ENCODE data around the gene SPPL2C.
"Not testable (repeated sequence)": the region's sequence is repeated elsewhere in the genome, so short reads cannot be mapped to it uniquely, and the experiment has no call there.

Gene SPPL2C

DNA sequence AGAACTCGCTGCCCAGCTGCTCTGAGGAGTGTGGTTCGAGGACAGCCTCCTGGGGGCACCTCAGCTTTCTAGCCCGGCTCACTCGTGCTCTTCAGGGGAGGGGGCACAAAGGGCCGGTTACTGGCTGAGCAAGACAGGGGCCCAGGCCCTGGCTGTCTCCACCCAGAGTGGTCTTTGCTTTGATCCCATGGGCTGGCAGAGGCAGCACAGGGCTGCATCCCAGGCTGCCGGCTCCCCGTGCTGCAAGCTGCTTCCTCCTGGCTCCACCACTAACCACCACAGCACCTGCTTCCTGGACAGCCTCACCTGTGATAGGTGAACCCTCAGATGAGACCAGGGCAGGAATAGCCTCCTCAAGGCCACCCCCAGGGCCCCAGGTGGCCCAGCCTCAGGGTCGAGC is 6.8 kb downstream of the SPPL2C start:
- no peak for DNase-seq

DNA sequence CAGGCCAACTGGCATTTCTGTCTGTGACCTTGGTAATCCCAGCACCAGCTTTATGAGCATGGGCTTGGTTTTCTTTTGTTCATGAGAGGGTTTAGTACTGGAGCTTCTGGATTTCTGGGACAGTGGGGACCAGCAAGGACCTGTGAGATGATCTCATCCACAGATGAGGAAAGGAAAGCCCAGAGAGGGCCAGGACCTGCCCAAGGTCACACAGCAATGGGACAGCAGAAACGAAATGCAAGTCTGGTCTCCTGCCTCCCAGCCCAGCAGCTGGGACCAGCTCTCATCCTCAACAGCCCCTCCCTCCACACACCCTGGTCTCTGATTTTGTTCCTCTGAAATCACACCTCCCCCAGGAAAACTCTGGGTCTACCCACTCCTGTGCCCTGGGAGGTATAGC is 7.2 kb downstream of the SPPL2C start:
- DNase-seq, result no peak

DNA sequence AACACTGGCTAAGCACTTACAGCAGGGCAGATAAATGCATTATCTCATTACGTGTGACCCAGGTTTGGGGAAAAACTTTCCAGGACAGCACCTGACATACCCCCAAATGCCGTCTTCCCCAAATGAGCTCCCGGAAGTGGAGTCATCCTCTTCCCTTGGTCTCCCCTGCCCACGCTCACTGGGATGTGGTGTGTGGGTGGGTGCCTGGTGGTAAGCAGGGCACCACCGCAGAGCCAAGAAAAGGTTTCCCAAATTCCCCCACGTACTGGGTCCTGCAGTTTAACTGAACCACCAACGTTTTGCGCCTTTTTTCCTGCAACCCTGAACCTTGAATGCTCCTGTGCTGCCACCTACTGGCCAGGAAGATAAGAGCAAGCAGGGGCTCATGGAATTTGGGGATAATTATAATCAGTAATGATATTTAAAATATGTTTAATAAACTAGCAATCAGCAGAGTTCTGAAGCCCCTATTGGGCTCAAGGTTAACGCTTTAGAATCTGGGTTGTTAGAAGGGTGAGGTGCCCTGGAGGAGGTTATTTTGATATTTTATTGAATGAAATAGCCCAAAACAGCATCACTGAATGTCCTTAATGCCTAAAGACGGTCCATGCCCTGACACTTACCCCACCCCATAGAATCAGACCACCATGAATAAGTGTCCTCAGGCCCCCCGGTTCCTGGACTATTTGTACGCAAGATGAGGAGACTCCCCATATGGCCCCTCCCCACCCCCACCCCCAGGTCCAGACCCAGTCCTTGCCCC is 8.0 kb downstream of the SPPL2C start:
- peak; percentile 33 for DNase-seq

DNA sequence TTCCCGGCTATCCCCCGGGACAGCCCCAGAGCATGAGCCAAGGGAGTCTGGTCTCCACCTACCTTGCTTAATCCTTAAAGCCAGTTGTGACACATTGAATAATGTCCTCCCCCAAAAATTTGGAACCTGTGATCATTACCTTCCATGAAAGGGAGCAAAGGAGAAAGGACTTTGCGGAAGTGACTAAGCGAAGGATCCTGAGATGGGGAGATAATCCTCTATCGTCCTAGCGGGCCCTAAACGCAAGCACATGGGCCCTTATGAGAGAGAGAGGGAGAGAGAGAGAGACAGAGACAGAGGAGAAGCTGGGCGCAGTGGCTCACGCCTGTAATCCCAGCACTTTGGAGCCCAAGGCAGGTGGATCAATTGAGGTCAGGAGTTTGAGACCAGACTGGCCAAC is 9.5 kb downstream of the SPPL2C start:
- DNase-seq, result no peak

DNA sequence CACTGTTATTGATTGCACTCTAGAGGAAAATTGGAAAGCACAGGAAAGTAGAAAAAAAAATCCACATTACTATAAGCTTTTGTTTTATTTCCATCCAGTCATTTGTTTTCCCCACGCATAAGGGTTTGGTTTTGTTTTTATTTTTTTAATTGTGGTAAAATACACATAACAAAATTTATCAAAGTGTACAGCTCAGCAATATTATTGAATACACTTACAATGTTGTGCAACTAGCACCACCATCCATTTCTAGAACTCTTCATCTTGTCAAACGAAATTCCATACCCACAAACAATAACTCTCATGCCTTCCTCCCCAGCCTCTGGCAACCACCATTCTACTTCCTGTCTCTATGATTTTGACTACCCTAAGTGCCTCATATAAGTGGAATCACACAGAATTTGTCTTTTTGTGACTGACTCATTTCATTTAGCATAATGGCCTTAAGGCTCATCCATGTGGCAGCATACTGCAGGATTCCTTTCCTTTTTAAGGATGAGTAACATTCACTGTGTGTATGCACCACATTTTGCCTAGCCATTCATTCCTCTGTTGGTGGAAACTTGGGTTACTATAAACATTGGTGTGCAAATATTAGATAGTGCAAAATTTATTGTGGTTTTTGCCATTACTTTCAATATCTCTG is 11.1 kb downstream of the SPPL2C start:
- no peak for DNase-seq

DNA sequence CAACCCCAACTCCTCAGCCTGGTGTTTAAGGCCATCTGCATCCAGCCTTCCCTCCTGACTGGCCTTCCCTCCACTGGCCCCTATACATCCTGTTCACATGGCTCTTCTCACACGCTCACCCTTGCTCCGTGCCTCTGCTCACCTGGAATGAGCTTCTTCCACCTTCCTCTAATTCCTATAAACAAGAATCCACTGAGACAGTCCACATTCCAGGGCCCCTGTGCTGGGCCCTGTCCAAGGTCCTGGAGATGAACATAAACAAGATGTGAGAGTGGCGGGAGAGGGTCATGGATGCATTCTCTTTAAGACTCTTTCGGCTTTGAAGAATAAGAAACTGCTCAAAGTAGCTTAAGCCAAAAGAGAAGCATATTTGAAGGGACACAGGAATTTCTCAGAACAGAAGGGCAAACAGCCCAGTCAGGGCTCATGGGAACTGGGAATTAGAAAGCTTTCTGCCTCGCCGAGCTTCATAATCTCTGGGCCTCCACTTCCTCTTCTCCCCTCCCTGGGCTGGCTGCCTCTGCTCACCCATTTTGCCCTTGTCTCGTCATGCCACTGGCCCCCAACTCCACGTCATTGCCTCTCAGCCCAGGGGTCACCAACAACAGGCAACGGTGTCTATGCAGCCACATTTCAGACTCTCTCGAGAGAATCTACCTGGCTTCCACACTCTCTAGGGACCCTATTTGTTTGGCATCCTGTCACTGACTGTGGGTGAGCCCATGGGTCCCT is 13.5 kb downstream of the SPPL2C start:
- no peak for DNase-seq

DNA sequence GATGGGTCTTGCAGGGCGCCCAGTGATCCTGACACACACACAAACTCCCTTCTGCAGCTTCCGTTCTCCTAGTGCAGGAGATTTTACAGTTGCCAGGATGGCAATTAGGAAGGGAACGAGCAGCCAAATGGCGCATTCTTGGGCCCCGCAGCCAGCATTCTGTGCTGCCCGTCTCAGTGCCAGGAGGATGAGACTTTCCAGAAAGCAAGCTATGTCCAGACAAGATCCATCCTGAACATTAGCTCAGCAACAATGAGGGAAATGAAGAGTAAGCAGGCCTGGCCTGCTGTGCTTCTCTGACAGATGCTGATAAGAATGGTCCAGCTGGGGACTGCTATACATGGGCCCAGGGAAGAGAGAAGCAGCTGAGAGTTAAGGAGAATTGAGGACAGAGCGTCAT is 16.5 kb downstream of the SPPL2C start:
- no peak for DNase-seq

DNA sequence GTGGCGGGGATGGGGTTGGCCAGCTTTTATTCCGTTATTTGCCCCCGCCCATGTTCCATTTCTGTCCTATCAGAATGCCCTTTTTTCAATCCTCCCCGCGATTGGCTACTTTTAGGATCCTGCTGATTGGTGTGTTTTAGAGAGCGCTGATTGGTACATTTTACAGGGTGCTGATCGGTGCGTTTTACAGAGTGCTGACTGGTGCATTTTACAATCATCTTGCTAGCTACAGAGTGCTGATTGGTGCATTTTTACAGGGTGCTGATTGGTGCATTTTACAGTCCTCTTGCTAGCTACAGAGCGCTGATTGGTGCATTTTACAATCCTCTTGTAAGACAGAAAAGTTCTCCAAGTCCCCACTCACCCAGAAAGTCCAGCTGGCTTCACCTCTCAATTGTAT is 17.4 kb downstream of the SPPL2C start:
- not testable (repeated sequence) for DNase-seq

DNA sequence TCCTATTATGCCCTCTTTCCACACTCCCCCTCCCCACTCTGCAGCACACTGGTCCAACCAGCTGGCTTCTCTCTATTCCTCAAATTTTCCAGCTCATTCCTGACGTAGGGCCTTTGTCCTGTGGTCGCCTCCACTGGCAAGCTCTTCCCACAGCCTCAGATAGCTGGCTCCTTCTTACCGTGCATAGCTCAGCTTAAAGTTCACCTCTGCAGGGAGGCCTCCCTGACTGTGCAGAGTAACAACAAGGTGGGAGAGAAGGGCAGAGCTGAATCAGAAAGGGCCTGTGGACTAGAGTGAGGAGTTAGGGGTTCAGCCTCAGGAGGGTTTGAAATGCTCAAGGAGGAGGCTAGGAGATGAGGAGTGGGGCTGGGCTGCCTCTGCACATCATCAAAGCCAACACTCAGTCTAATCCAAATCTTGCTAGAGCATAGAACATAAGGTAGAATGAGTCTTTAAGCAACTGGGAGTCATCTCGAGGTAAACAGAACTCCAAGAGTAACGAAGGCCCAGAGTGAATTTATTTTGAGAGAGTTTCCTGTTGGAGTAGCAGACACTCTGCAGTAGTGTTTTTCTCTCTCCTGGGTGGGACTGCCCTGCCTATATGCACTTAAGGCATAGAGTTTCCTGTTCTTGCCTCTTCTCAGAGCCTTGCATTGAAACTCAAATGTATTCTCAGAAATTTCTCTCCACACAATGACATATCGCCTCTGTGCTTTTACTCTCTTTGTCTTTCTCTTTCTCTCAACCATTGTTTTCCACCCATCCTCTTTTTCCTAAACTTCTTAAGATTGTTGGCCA is 19.4 kb downstream of the SPPL2C start:
- DNase-seq, result no peak

DNA sequence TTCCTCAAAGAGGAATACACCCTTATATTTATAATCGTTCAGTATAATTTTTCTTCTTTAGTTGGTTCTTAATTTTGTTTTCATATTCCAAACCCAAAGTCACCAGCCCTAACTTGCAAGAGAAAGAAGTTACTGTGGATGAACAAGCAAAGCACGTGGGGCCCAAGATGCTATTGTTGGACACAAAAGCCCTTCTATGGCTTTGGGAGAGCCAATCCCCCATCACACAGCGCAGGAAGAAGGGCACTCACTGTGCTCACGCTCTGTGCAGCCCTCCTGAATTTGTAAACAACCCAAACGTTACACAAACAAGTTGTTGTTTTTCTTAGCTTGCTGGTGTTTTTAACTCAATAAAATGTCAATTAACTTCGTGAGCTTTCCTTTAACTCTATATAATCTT is 22.5 kb downstream of the SPPL2C start:
- no peak for DNase-seq

DNA sequence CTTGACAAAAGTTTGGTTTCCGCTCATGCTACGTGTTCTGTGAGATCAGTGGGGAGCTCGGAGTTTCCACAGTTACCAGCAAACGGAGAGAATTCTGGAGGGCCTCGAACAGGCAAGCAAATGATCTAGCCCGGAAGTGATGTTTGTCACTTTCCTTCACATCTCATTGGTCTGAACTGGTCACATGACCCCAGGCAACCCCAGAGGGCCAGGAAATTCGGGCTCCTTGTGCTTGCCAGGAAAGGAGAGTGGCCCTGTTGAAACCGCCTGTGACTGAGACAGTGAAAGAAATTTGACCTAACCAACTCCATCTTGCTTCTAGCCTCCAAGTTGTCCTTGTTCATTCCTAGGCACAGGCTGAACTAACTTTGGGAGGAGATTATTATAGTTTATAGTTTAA is 23.0 kb downstream of the SPPL2C start:
- DNase-seq, result no peak

DNA sequence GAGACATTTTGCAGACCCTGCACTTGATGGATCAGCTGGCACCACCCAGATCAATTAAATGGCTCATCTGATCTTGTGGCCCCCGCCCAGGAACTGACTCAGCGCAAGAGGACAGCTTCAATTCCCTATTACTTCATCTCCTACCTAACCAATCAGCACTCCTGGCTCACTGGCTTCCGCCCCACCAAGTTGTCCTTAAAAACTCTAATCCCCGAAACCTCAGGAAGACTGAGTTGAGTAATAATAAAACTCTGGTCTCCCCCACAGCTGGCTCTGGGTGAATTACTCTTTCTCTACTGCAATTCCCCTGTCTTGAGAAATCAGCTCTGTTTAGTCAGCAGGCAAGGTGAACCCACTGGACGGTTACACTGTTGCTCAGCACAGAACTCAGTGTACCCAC is 23.6 kb downstream of the SPPL2C start:
- no peak for DNase-seq

DNA sequence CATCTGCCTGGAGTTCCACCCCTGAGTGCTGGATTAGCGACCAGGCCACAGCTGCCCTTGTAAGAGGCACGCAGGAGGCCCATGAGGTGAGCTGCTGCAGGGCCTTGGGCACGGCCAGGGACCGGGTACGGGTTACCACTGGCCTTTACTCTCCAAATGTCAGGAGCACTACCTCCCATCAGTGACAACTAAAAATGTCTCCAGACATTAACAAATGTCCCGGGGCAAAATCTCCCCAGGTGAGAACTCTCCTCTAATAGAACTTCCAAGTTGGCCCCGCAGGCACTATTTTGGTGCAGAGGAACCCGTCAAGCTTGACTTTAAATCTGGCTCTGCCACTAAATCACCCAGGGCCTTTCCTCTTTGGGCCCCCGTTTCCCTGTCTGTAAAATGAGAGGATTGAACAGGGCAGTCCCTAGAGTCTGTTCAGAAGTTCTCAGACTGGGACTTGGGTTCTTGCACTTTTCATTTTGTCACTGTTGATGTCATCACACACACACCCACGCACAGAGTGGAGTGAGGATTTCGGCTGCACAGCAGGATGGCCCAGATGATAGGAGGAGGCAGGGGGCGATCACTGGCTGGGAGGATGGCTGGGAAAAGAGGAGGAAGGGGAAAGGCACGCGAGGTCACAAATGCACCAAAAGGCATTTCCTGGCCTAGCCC is 25.1 kb downstream of the SPPL2C start:
- no peak for DNase-seq

DNA sequence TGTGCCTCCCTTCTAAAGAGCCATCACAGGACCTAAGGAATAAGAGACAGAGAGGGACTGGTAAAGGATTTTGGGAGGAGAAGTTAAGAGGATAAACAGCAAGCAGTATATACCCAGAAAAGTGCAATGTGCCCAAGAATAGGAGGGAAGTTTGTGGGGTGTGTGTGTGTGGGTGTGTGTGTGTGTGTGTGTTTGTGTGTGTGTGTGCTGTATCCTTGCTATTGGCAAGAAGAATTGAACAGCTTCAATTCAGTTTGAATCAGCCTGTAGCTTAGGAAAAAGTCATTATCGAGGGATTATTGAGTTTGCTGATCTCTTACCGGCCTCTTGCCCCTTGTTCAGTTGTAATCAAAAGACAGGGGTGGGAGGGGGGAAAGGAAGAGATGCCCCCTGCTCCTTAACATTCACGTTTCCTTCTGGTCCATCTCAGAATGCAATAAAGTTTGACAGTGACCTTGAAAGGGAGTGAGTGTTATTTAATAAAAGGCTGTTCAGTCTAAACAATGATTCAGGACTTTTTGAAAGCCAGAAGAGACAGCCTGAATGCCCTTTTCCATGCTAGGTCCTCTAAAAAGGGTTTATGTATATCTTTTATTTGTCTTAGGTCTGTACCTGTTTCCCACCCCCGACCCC is 25.8 kb downstream of the SPPL2C start:
- DNase-seq, result no peak

DNA sequence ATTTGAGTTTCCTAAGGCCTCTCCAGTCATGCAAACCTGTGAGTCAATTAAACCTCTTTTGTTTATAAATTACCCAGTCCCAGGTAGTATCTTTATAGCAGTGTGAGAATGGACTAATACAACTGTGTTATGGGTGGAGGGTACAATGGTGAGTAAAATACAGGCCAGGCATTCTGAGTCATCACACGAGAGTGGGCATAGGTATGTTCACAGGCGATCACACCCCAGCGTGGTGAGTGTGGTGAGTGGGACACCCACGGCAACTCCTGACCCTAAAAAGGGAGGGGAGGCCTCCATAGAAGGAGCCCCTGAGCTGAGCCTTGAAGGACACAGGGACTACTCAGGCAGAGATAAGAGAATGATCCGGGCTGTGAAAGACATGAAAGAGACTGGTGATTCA is 27.0 kb downstream of the SPPL2C start:
- DNase-seq, result no peak

DNA sequence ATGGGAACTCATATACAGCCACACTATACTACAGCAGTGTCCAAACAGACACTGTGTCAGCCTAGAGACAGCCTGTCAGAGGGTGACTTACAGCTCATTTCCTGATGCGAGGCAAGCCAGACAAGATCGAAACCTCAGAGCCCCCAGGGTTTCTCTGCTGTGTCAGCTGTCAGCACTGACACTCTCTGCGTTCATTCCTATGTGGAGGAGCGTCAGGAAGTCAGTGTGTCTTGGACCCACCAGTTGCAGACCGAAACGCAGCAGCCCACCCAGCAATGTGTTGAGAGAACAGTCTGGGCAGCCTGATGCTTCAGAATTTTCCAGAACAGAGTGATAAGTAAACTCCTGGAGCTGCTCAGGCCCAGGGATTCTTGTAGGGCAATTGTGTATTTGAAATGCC is 29.0 kb downstream of the SPPL2C start:
- no peak for DNase-seq

DNA sequence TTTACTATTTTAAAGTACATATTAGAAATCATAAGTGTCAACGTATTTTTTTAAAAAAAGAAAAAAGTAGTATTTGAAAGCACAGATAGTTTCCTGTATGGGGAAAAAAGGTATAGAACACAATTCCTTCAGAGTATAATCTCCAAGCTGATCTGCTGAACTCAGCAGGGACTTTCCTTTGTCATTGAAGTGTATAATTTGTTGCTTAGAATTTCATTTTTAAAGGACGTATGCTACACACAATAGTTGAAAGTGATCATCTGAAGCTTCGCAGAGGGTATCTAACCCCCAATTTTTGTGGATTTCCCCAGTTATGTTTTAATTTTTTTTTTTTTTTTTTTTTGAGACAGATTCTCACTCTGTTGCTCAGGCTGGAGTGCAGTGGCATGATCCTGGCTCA is 29.5 kb downstream of the SPPL2C start:
- DNase-seq, result no peak

DNA sequence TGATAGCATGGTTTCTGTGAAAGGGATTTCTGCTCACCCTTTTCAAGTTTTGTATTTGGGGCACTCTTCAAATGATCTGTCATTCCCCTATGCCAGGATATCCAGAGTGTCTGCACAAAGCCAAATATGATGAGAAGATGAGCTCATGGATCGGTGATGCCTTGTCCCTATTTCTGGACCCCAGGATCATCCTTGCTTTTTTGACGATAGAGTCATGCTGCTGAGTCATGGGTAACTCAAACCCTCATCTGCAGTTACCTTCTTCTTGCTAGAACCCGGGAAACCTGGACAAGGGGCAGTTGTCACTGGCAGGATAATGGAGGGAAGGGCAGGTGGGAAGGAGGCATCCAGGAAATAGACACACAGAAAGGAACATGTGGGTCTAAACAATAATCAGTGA is 31.9 kb downstream of the SPPL2C start:
- DNase-seq, result no peak

DNA sequence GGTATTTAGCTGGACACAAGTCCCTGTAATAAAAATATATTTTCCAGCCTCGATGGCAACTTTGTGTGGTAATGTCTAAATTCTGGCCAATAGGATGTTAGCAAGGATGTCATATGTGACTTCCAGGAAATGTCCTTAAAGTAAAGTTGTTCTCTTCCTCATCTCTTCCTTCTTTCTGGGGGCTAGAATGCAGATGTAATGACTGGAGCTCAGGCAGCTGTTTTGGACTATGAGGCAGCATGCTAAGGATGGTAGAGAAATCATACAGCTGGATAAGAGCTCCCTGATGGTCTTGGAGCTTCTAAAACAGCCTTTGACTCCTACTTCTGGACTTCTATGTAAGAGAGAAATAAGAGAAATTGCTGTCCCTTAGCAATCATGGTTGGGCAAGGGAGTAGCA is 32.8 kb downstream of the SPPL2C start:
- DNase-seq, result no peak

DNA sequence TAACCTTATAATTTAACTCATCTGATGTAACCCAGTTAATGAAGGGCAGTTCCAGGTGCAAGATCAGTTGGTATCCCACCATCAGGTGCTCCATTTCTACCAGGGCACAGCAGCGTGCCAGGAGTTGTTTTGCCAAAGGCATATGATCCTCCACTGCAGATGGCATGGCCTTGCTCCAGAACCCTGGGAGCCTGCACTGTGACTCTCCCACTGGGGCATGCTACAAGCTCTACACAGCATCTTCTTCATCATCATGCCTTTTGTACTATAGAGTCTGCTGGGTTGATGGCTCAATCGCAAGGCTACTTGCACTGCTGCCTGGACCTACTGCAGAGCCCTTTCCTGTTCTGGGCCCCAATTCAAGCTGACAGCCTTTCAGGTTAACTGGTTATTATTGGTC is 38.4 kb downstream of the SPPL2C start:
- no peak for DNase-seq

DNA sequence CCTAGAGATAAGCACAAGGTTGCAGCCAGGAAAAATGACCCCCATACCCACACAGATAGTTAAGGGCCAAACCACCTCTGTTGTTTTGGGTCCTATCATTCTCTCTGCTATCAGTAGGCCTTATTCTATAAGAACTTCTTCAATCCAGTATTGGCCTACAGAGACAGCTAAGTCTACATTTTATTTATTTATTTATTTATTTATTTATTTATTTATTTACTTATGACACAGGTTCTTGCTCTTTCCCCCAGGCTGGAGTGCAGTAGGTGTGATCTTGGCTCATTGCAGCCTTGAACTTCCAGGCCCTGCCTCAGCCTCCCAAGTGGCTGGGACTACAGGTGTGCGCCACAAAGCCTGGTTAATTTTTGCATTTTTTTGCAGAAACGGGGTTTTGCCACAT is 42.2 kb downstream of the SPPL2C start:
- DNase-seq, result no peak

DNA sequence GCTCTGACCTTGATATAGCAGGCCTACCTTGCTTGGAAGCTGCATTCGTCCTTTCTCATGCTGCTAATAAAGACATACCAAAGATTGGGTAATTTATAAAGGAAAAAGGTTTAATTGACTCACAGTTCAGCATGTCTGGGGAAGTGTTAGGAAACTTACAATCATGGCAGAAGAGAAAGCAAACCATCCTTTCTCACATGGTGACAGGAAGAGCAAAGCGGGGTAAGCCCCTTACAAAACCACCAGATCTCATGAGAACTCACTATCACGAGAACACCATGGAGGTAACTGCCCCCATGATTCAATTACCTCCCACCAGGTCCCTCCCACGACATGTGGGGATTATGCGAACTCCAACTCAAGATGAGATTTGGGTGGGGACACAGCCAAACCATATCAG is 43.7 kb downstream of the SPPL2C start:
- no peak for DNase-seq

Data from NCI-H1092 (cell line).